ENCODE results near the gene IFNL1. TPM values are rescaled to one million over a fixed set of nuclear protein-coding genes. Genes with fewer than 3 reads are reported as not detected.

The IFNL1 gene
- total RNA-seq, 4 donors from 2014 or later, result not detected

- no peak for TF ChIP-seq POLR2A (IDR thresholded peaks at IDR 0.05)
- TF ChIP-seq, protein P1, sequence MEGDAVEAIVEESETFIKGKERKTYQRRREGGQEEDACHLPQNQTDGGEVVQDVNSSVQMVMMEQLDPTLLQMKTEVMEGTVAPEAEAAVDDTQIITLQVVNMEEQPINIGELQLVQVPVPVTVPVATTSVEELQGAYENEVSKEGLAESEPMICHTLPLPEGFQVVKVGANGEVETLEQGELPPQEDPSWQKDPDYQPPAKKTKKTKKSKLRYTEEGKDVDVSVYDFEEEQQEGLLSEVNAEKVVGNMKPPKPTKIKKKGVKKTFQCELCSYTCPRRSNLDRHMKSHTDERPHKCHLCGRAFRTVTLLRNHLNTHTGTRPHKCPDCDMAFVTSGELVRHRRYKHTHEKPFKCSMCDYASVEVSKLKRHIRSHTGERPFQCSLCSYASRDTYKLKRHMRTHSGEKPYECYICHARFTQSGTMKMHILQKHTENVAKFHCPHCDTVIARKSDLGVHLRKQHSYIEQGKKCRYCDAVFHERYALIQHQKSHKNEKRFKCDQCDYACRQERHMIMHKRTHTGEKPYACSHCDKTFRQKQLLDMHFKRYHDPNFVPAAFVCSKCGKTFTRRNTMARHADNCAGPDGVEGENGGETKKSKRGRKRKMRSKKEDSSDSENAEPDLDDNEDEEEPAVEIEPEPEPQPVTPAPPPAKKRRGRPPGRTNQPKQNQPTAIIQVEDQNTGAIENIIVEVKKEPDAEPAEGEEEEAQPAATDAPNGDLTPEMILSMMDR (IDR thresholded peaks at IDR 0.05 in 4 of 5, conservative IDR thresholded peaks at IDR 0.05 in 1 of 5), result no peak
- ATAC-seq, result no peak
- in situ Hi-C loops (cut with MboI; ENCODE audit: low sequenced_read_pairs in 4 of 4) (no loop called here), intact Hi-C loops (cut with DNase I; ENCODE audit: low total_unique reads) (no loop called here)
- H3K36me3 ChIP-seq, result no peaks in the 10 kb centered on the region
- H3K4me3 ChIP-seq, result no peak overlapping the region
- H3K27me3 ChIP-seq, result peaks cover 38 to 58% (median 58%) of the 10 kb centered on the region in 3 donors
- H3K4me1 ChIP-seq, result no peaks in the 10 kb centered on the region
- no peak overlapping the region for H3K27ac ChIP-seq
- no peak for DNase-seq
- H3K9me3 ChIP-seq, result no peaks in the 10 kb centered on the region
Observed at GRCh38 chr19:39303373-39304184, 7.4 kb downstream of the IFNL1 start.

- no peaks in the 10 kb centered on the region for H3K4me1 ChIP-seq
- no peak overlapping the region for H3K27ac ChIP-seq
- H3K9me3 ChIP-seq, result no peaks in the 10 kb centered on the region
- ATAC-seq (no peak), DNase-seq (no peak)
- TF ChIP-seq, protein P1 (IDR thresholded peaks at IDR 0.05 in 4 of 5, conservative IDR thresholded peaks at IDR 0.05 in 1 of 5), result no peak
- TF ChIP-seq POLR2A (IDR thresholded peaks at IDR 0.05), result no peak
- intact Hi-C loops (cut with DNase I; ENCODE audit: low total_unique reads), result no loop called here
- in situ Hi-C loops (cut with MboI; ENCODE audit: low sequenced_read_pairs in 4 of 4), result no loop called here
- H3K27me3 ChIP-seq, result peaks cover 42 to 64% (median 61%) of the 10 kb centered on the region in 3 donors
- no peak overlapping the region for H3K4me3 ChIP-seq
- no peaks in the 10 kb centered on the region for H3K36me3 ChIP-seq
Observed at GRCh38 chr19:39304185-39304513, 7.9 kb downstream of the IFNL1 start.

- DNase-seq (no peak), ATAC-seq (no peak)
- no peaks in the 10 kb centered on the region for H3K9me3 ChIP-seq
- no peaks in the 10 kb centered on the region for H3K4me1 ChIP-seq
- no peak overlapping the region for H3K4me3 ChIP-seq
- H3K36me3 ChIP-seq, result no peaks in the 10 kb centered on the region
- TF ChIP-seq, protein P1 (IDR thresholded peaks at IDR 0.05 in 4 of 5, conservative IDR thresholded peaks at IDR 0.05 in 1 of 5), result no peak
- TF ChIP-seq POLR2A (IDR thresholded peaks at IDR 0.05), result no peak
- in situ Hi-C loops (cut with MboI; ENCODE audit: low sequenced_read_pairs in 4 of 4), result no loop called here
- H3K27ac ChIP-seq, result no peak overlapping the region
- intact Hi-C loops (cut with DNase I; ENCODE audit: low total_unique reads), result no loop called here
- H3K27me3 ChIP-seq, result peaks cover 42 to 66% (median 64%) of the 10 kb centered on the region in 3 donors
Observed at GRCh38 chr19:39304701-39305571, 8.7 kb downstream of the IFNL1 start.

- Histone ChIP-seq H3K27me3 (peaks cover 42 to 67% (median 66%) of the 10 kb centered on the region in 3 donors), H3K4me1 (no peaks in the 10 kb centered on the region), H3K36me3 (no peaks in the 10 kb centered on the region), H3K27ac (no peak overlapping the region), H3K9me3 (no peaks in the 10 kb centered on the region), H3K4me3 (no peak overlapping the region)
- TF ChIP-seq, protein P1 (IDR thresholded peaks at IDR 0.05 in 4 of 5, conservative IDR thresholded peaks at IDR 0.05 in 1 of 5), result no peak
- no peak for TF ChIP-seq POLR2A (IDR thresholded peaks at IDR 0.05)
- ATAC-seq (no peak), DNase-seq (no peak)
- in situ Hi-C loops (cut with MboI; ENCODE audit: low sequenced_read_pairs in 4 of 4) (no loop called here), intact Hi-C loops (cut with DNase I; ENCODE audit: low total_unique reads) (no loop called here)
Observed at GRCh38 chr19:39306075-39306474, 9.9 kb downstream of the IFNL1 start.
